HepG2 (cell line): Measurements from ENCODE around the gene THBS2. TPM values are rescaled to one million over a fixed set of nuclear protein-coding genes. Genes with fewer than 3 reads are reported as not detected.

Experiments used
- ATM ChIP-seq: fragments of 450-650 bp; IDR thresholded peaks from 2 replicates; pipeline ENCODE4 v1.7.1; 2017; ENCODE audit warnings: mild to moderate bottlenecking, borderline replicate concordance
- GRHL1 ChIP-seq: sonication (generic); formaldehyde crosslinking; conservative IDR thresholded peaks from 2 replicates; pipeline ENCODE4 v1.8.0; 2022; ENCODE audit warnings: missing genetic modification reagents
- GZF1 ChIP-seq: sonication (generic); formaldehyde crosslinking; IDR thresholded peaks from 2 replicates; pipeline ENCODE4 v1.5.1; 2020; ENCODE audit warnings: mild to moderate bottlenecking, missing genetic modification reagents
- HNRNPK ChIP-seq: fragments of 200-400 bp; formaldehyde crosslinking; IDR thresholded peaks from 2 replicates; pipeline ENCODE4 v1.6.1; 2018; ENCODE audit warnings: low read length, low read depth, moderate library complexity, mild to moderate bottlenecking; ENCODE audit not compliant: poor library complexity, severe bottlenecking
- POLR2A ChIP-seq, 2 experiments: IDR thresholded peaks; 2 replicates each; pipeline ENCODE4 v1.6.1; 2011; ENCODE audit warnings: low read depth in 2 of 2, low read length in 2 of 2, mild to moderate bottlenecking in 1 of 2, moderate library complexity in 1 of 2; ENCODE audit not compliant: insufficient read depth in 1 of 2
- REST ChIP-seq, 2 experiments: IDR thresholded peaks; 2 replicates each; pipeline ENCODE4 v1.6.1; 2011 to 2012; ENCODE audit warnings: low read length in 2 of 2, borderline replicate concordance in 1 of 2, low read depth in 1 of 2, mild to moderate bottlenecking in 1 of 2, moderate library complexity in 1 of 2
- ZFY ChIP-seq: sonication (generic); formaldehyde crosslinking; IDR thresholded peaks from 2 replicates; pipeline ENCODE4 v1.4.0; 2020; ENCODE audit warnings: missing genetic modification reagents
- ZNF431 ChIP-seq: sonication (generic); formaldehyde crosslinking; IDR thresholded peaks from 2 replicates; pipeline ENCODE4 v1.9.0; 2022; ENCODE audit warnings: missing genetic modification reagents, low read depth, mild to moderate bottlenecking, borderline replicate concordance
- polyA plus RNA-seq, 8 experiments: library from polyadenylated mRNA; depleted of rRNA in 3 of 8; stranded (reverse) in 7 of 8; unstranded in 1 of 8; fragments of >200 nt; fragmentation: Illumina TruSeq in 4 of 8; extraction: Trizol in 4 of 8; gene quantifications; 2 replicates each; pipeline versions ENCODE4 v1.2.1 to v1.2.3, GENCODE V29; 2011 to 2016; ENCODE audit warnings: low read depth in 4 of 8, missing spikeins in 1 of 8, mixed read lengths in 1 of 8; ENCODE audit not compliant: insufficient read depth in 1 of 8
- total RNA-seq, 5 experiments: library from RNA; depleted of rRNA; stranded (reverse); fragments of >200 nt; fragmentation: Illumina TruSeq; extraction: Trizol; gene quantifications; 2 replicates each; pipeline ENCODE4 v1.2.3, GENCODE V29; 2016; ENCODE audit warnings: low read depth in 1 of 5

Gene THBS2
- total and polyA plus RNA-seq, 2 of the 13 experiments (the other 11 are each of a cell fraction or from before 2014, with no cell fraction given), result 0.12 to 0.15 TPM

GRCh38 chr6:169176361-169176991 is 77.2 kb downstream of the THBS2 start (continued):
- no peak for TF ChIP-seq REST (IDR thresholded peaks at IDR 0.05; ENCODE audit: borderline replicate concordance in 1 of 2, low read depth in 1 of 2, low read length in 2 of 2)
- TF ChIP-seq POLR2A (IDR thresholded peaks at IDR 0.05; ENCODE audit: insufficient read depth in 1 of 2, low read depth in 2 of 2, low read length in 2 of 2), result no peak
- no peak for TF ChIP-seq ATM
- no peak for TF ChIP-seq HNRNPK
- no peak for TF ChIP-seq ZNF431 (CRISPR knock-in tag)
- TF ChIP-seq GZF1 (CRISPR knock-in tag), result no peak
- no peak for TF ChIP-seq GRHL1 (CRISPR knock-in tag)
- TF ChIP-seq ZFY (CRISPR knock-in tag), result no peak
- TF ChIP-seq, all 625 proteins: peak for 0
